ENCODE data around the gene SGSH.

Gene SGSH

DNA sequence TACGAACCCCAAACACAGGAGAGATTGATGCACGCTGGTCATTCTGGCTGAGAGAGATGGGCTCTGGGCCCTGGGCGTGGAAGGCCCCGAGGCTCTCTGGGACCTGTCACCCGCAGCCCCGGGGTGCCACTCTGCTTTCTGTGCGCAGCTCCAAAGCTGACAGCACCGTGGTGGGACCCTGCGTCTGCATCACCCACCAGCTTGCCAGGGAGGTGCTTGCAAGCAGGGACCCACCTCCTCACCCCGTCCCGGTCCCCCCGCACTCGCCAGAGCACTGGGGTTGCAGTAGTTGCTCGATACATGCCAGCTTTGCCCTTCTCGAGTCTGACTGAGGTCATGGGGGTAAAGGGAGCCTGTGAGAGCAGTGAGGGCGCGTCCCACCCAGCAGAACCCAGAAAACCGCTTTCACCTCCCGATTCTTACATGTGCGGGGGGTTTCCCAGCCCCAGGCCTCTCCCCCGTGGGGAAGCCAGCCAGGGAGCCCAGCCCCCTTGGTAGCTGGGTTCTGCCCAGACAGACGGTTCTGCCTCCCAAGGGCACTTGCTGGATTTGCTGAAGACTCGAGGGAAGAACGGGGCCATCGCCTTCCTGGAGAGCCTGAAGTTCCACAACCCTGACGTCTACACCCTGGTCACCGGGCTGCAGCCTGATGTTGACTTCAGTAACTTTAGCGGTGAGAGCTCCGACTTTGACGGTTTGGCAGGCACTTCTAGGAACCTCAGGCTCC lies 37.9 kb downstream of the SGSH start:
- in situ Hi-C loops (cut with HindIII; ENCODE audit: low sequenced_read_pairs) = no loop called here
- H3K4me3 ChIP-seq (ENCODE audit: low read depth, low read length) = no peak overlapping the region
- DNase-seq (ENCODE audit: low read depth) = no peak
- TF ChIP-seq, protein P1, sequence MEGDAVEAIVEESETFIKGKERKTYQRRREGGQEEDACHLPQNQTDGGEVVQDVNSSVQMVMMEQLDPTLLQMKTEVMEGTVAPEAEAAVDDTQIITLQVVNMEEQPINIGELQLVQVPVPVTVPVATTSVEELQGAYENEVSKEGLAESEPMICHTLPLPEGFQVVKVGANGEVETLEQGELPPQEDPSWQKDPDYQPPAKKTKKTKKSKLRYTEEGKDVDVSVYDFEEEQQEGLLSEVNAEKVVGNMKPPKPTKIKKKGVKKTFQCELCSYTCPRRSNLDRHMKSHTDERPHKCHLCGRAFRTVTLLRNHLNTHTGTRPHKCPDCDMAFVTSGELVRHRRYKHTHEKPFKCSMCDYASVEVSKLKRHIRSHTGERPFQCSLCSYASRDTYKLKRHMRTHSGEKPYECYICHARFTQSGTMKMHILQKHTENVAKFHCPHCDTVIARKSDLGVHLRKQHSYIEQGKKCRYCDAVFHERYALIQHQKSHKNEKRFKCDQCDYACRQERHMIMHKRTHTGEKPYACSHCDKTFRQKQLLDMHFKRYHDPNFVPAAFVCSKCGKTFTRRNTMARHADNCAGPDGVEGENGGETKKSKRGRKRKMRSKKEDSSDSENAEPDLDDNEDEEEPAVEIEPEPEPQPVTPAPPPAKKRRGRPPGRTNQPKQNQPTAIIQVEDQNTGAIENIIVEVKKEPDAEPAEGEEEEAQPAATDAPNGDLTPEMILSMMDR (IDR thresholded peaks at IDR 0.05; ENCODE audit: low read depth, low read length, missing control alignments) = no peak

GRCh38 chr17:80181431-80181830 lies 38.7 kb downstream of the SGSH start:
- in situ Hi-C loops (cut with HindIII; ENCODE audit: low sequenced_read_pairs) = no loop called here
- H3K4me3 ChIP-seq (ENCODE audit: low read depth, low read length) = no peak overlapping the region
- no peak for DNase-seq (ENCODE audit: low read depth)
- TF ChIP-seq, protein P1 (IDR thresholded peaks at IDR 0.05; ENCODE audit: low read depth, low read length, missing control alignments) = no peak

GRCh38 chr17:80180192-80180591 lies 39.9 kb downstream of the SGSH start:
- DNase-seq (ENCODE audit: low read depth) = no peak
- in situ Hi-C loops (cut with HindIII; ENCODE audit: low sequenced_read_pairs) = no loop called here
- TF ChIP-seq, protein P1 (IDR thresholded peaks at IDR 0.05; ENCODE audit: low read depth, low read length, missing control alignments) = no peak
- H3K4me3 ChIP-seq (ENCODE audit: low read depth, low read length) = no peak overlapping the region

DNA sequence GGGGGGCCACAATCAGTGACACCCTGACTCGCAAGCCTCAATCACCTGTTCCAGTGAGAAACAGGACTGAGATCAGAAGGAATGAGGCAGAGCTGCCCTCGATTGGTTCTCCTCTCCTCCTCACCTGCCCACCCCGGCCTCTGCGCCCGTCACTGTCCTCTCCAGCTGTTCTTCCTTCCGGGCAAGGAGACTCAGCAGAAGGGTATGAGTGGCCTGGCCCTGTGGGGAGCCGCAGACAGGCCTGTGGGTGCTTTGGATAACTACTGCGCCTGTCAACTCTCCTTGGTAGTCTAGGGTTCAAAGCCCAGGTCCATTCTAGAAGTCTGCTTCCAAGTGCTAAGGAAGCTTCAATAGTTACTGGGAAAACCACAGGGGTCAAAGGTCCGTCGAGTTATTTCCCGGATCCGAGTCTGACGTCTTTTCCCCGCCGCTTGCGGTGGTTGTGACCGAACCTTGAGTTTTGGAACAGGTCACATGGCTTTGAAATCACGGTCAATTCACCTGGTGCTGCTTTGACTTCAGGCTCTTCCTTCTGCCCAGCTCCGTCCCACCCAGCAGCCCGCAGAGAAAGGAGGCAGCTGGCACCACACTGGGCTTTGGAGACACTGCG lies 42.0 kb downstream of the SGSH start:
- in situ Hi-C loops (cut with HindIII; ENCODE audit: low sequenced_read_pairs) = no loop called here
- no peak overlapping the region for H3K4me3 ChIP-seq (ENCODE audit: low read depth, low read length)
- DNase-seq (ENCODE audit: low read depth) = no peak
- TF ChIP-seq, protein P1 (IDR thresholded peaks at IDR 0.05; ENCODE audit: low read depth, low read length, missing control alignments) = no peak

GRCh38 chr17:80176757-80177156 lies 43.4 kb downstream of the SGSH start:
- no peak for DNase-seq (ENCODE audit: low read depth)
- H3K4me3 ChIP-seq (ENCODE audit: low read depth, low read length) = no peak overlapping the region
- TF ChIP-seq, protein P1 (IDR thresholded peaks at IDR 0.05; ENCODE audit: low read depth, low read length, missing control alignments) = no peak
- in situ Hi-C loops (cut with HindIII; ENCODE audit: low sequenced_read_pairs) = no loop called here

GRCh38 chr17:80173916-80174315 lies 46.2 kb downstream of the SGSH start:
- DNase-seq (ENCODE audit: low read depth) = no peak
- in situ Hi-C loops (cut with HindIII; ENCODE audit: low sequenced_read_pairs) = no loop called here
- TF ChIP-seq, protein P1 (IDR thresholded peaks at IDR 0.05; ENCODE audit: low read depth, low read length, missing control alignments) = no peak
- H3K4me3 ChIP-seq (ENCODE audit: low read depth, low read length) = no peak overlapping the region

Measured in astrocyte of the cerebellum (primary cell).